Peyer's patch (tissue), 4 donors: ENCODE measurements around the gene SLC12A8. TPM values are rescaled to one million over a fixed set of nuclear protein-coding genes. Genes with fewer than 3 reads are reported as not detected.

Experiments used
- DNase-seq, 3 donors: peaks; one replicate each; pipeline ENCODE4 v3.0.0-alpha.2; 2017 to 2019
- H3K27ac ChIP-seq, 4 donors: fragments of 200-600 bp; sonication (generic); one replicate each; pipeline ENCODE4 v1.5.1; 2016 to 2019
- H3K27me3 ChIP-seq, 2 donors: fragments of 200-600 bp; sonication (generic); one replicate each; pipeline ENCODE4 v1.5.1; 2019
- H3K36me3 ChIP-seq, 3 donors: fragments of 200-600 bp; sonication (generic); one replicate each; pipeline ENCODE4 v1.5.1; 2016 to 2019
- H3K4me1 ChIP-seq, 4 donors: fragments of 200-600 bp; sonication (generic); one replicate each; pipeline ENCODE4 v1.5.1; 2016 to 2019
- H3K4me3 ChIP-seq, 4 donors: fragments of 200-600 bp; sonication (generic); 1 replicate in 3 of 4; 2 replicates in 1 of 4; pipeline ENCODE4 v1.5.1; 2016 to 2019; ENCODE audit warnings: mild to moderate bottlenecking in 1 of 4
- H3K9me3 ChIP-seq, 4 donors: fragments of 200-600 bp; sonication (generic); one replicate each; pipeline ENCODE4 v1.5.1; 2016 to 2019; ENCODE audit warnings: mild to moderate bottlenecking in 1 of 4
- POLR2A ChIP-seq, 2 donors: fragments of 450-650 bp; IDR thresholded peaks; one replicate each; pipeline ENCODE4 v1.5.1; 2017; ENCODE audit warnings: antibody characterized with exemption in 2 of 2, mild to moderate bottlenecking in 2 of 2, moderate library complexity in 2 of 2
- total RNA-seq, 4 donors: library from RNA; depleted of rRNA; stranded (reverse); fragments of >200 nt; gene quantifications; one replicate each; pipeline ENCODE4 v1.1.0, GENCODE V29; 2016
- TF ChIP-seq, protein P1 (sequence below), 6 experiments: fragments of 450-650 bp in 4 of 6; fragments of 200-600 bp in 2 of 6; sonication (generic) in 1 of 6; IDR thresholded peaks; one replicate each; pipeline ENCODE4 v1.5.1; 2017 to 2019; ENCODE audit warnings: antibody characterized with exemption in 6 of 6, mild to moderate bottlenecking in 3 of 6, moderate library complexity in 1 of 6

Gene SLC12A8
- total RNA-seq, 4 donors from 2014 or later, result 24.2 to 31.4 (median 26.3) TPM

DNA sequence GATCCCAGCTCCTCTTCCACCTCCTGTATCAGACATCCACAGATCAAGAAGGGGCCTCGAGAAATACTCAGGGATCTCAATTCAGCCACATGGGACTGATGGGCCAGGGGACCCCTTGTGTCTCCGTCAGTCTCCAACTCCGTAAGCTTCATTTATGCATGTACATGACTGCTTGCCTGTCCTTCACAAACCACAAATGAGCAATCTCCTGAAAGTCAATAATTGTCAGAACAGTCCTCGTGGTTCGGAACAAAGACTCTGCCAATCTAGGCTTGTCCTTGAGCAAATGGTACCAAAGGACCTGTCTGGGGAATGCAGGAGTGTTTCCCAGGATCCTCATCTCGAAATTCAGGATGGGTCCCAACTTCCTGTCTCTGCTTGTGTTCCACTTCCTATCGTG is 20.8 kb downstream of the SLC12A8 start:
- Histone ChIP-seq H3K4me1 (no peaks in the 10 kb centered on the region), H3K36me3 (no peaks in the 10 kb centered on the region), H3K4me3 (no peak overlapping the region), H3K27ac (no peak overlapping the region), H3K27me3 (no peaks in the 10 kb centered on the region), H3K9me3 (no peaks in the 10 kb centered on the region)
- no peak for TF ChIP-seq POLR2A (IDR thresholded peaks at IDR 0.05)
- TF ChIP-seq, protein P1, sequence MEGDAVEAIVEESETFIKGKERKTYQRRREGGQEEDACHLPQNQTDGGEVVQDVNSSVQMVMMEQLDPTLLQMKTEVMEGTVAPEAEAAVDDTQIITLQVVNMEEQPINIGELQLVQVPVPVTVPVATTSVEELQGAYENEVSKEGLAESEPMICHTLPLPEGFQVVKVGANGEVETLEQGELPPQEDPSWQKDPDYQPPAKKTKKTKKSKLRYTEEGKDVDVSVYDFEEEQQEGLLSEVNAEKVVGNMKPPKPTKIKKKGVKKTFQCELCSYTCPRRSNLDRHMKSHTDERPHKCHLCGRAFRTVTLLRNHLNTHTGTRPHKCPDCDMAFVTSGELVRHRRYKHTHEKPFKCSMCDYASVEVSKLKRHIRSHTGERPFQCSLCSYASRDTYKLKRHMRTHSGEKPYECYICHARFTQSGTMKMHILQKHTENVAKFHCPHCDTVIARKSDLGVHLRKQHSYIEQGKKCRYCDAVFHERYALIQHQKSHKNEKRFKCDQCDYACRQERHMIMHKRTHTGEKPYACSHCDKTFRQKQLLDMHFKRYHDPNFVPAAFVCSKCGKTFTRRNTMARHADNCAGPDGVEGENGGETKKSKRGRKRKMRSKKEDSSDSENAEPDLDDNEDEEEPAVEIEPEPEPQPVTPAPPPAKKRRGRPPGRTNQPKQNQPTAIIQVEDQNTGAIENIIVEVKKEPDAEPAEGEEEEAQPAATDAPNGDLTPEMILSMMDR (IDR thresholded peaks at IDR 0.05), result no peak
- DNase-seq, result no peak

DNA sequence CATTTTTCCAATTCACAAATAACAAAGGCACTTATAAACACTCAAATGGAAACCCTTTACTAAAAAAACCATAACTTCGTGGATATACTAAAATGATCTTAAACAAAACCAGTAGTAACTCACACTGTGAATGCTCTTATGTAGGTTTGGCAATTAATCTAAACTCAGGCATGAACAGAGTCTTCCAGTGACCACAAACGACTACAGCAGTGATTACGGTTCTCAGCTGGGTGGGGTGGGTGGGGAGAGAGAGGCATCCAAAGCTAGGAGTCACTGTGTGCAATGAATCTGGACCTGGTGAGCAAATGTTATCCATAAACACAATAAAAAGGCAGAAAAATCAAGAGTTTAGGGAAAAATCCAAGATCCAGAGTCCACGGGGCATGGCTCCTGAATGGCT is 21.3 kb downstream of the SLC12A8 start:
- Histone ChIP-seq H3K27me3 (no peaks in the 10 kb centered on the region), H3K4me1 (no peaks in the 10 kb centered on the region), H3K36me3 (no peaks in the 10 kb centered on the region), H3K9me3 (no peaks in the 10 kb centered on the region), H3K27ac (no peak overlapping the region), H3K4me3 (no peak overlapping the region)
- TF ChIP-seq, protein P1 (IDR thresholded peaks at IDR 0.05), result no peak
- no peak for TF ChIP-seq POLR2A (IDR thresholded peaks at IDR 0.05)
- DNase-seq, result no peak

DNA sequence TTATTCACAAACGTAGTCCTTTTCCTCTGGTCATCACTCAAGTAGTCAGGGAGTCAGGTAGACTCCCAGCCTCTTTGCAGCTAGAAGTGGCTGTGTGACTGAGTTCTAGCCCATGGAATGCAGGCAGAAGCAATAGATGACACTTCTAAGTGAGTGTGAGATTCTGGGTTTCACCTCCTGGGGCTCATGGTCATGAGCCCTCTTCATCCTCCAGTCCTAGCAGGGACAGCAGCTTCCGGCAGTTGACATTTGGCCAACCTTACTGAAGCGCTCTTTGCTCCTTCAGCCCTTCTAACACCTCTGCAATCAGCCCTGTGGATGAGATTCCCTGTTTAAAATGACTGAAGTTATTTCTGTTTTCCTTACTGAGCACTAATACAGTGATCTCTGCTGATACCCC is 21.8 kb downstream of the SLC12A8 start:
- Histone ChIP-seq H3K27me3 (no peaks in the 10 kb centered on the region), H3K4me1 (no peaks in the 10 kb centered on the region), H3K4me3 (no peak overlapping the region), H3K9me3 (no peaks in the 10 kb centered on the region), H3K27ac (no peak overlapping the region), H3K36me3 (no peaks in the 10 kb centered on the region)
- DNase-seq, result no peak
- no peak for TF ChIP-seq POLR2A (IDR thresholded peaks at IDR 0.05)
- TF ChIP-seq, protein P1 (IDR thresholded peaks at IDR 0.05), result no peak

DNA sequence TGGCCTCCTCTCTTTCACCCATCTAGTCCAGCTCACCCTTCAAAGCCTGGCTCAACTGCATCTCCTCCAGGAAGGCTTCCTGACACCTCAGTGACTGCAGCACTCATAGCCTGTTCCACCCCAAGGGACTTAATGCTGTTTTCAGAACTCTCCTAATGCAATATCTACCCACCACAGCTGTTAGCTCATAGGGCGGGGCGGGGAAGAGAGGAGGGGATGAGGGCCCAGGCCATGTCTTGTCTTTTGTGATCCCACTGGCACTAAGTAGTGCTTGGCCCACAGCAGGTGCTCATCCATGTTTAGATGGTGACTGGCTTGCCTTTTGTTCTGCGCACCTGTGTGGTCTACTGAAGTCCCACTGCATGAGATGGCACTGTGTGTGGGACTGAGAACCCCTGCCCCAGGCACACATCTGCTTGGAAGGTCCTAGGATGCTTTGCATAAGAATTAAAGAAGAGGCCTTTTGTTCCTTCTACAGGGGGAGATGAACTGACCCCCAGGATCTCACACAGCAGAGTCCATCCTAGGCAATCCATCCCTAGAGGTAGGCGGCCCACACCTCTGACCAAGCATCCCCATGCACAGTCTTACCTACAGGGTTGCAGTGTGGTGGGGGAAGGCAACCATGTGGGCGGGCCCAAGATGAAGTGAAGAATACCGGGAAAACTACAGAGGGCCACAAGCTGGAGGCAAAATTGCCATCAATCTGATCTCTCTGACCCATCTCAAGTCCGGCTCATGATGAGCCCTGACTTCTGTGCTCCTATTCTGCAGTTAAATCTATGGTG is 23.0 kb downstream of the SLC12A8 start:
- H3K4me1 ChIP-seq, result no peaks in the 10 kb centered on the region
- no peaks in the 10 kb centered on the region for H3K9me3 ChIP-seq
- H3K4me3 ChIP-seq, result no peak overlapping the region
- TF ChIP-seq POLR2A (IDR thresholded peaks at IDR 0.05), result no peak
- TF ChIP-seq, protein P1 (IDR thresholded peaks at IDR 0.05), result no peak
- no peak for DNase-seq
- no peaks in the 10 kb centered on the region for H3K27me3 ChIP-seq
- H3K36me3 ChIP-seq, result no peaks in the 10 kb centered on the region
- H3K27ac ChIP-seq, result no peak overlapping the region

DNA sequence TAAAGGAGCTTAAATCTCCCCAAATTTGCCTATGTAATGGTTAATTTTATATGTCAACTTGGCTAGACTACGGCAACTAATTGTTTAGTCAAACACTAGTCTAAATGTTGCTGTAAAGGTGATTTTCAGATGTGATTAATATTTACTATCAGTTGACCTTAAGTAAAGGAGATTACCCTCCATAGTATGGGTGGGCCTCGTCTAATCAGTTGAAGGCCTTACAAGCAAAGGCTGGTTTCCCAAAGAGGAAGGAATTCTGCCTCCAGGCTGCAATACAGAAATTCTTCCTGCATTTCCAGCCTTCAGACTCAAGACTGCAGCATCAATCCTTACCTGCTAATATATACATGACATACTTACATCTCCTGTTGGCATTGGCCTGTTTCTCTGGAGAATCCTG is 23.6 kb downstream of the SLC12A8 start:
- Histone ChIP-seq H3K4me1 (no peaks in the 10 kb centered on the region), H3K9me3 (no peaks in the 10 kb centered on the region), H3K36me3 (no peaks in the 10 kb centered on the region), H3K27ac (no peak overlapping the region), H3K4me3 (no peak overlapping the region), H3K27me3 (no peaks in the 10 kb centered on the region)
- no peak for DNase-seq
- no peak for TF ChIP-seq POLR2A (IDR thresholded peaks at IDR 0.05)
- TF ChIP-seq, protein P1 (IDR thresholded peaks at IDR 0.05), result no peak

DNA sequence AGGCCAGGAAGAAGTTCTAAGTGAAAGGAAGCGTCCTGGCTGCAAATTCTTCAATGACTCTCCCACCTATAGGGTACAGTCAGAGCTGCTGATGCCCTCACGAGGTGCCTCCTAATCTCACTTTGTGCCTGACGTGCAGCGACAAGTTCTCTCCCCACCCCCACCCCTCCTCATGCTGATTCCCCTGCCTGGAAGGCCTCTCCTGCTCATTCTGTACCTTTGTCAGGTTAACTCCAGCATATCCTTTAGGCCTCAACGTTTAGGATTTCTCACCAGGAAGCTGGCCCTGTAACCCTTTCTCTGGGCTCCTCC is 25.0 kb downstream of the SLC12A8 start:
- Histone ChIP-seq H3K27me3 (no peaks in the 10 kb centered on the region), H3K36me3 (no peaks in the 10 kb centered on the region), H3K4me3 (no peak overlapping the region), H3K4me1 (no peaks in the 10 kb centered on the region), H3K27ac (no peak overlapping the region), H3K9me3 (no peaks in the 10 kb centered on the region)
- no peak for DNase-seq
- TF ChIP-seq POLR2A (IDR thresholded peaks at IDR 0.05), result no peak
- TF ChIP-seq, protein P1 (IDR thresholded peaks at IDR 0.05), result no peak
